ENCODE data around the gene NVL.
A peak's percentile ranks its signal among the peaks of the same experiment; 100 is the strongest.

Gene NVL

GRCh38 chr1:224273641-224274040 is 56.3 kb downstream of the NVL start:
- Mint-ChIP-seq H3K4me1 (no peaks in the 10 kb centered on the region), H3K4me3 (no peak overlapping the region), H3K36me3 (peaks cover 75% of the 10 kb centered on the region), H3K9me3 (no peaks in the 10 kb centered on the region), H3K27ac (no peak overlapping the region)
- peak in 1 of 2 donors; percentile 18 for DNase-seq (ENCODE audit: low spot score in 2 of 2)
- no peak for ATAC-seq

- DNase-seq (ENCODE audit: low spot score in 2 of 2) (peak in 1 of 2 donors; percentile 6), ATAC-seq (no peak)
- Mint-ChIP-seq H3K9me3 (no peaks in the 10 kb centered on the region), H3K4me3 (no peak overlapping the region), H3K36me3 (peaks cover 89% of the 10 kb centered on the region), H3K4me1 (peaks cover 8% of the 10 kb centered on the region), H3K27ac (no peak overlapping the region)
Measured at GRCh38 chr1:224271106-224271505, 58.9 kb downstream of the NVL start.

DNA sequence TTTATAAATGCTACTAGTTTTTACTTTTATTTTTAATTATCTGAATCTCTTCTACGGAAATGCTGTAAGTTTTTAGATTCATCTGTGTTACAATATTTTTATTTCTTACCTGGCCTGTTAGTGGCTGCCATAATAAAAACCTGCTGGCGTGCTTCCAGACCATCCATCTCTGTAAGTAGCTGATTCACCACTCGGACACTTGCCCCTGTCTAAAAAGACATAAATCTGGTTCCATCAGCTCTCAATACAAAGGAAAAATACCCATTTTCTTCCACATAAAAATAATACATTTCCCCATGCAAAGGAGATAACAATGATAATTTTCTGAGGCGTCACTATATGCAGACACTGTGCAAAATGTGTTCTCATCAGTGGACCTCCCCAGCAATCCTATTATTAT is 62.0 kb downstream of the NVL start:
- Mint-ChIP-seq H3K36me3 (peaks cover 85% of the 10 kb centered on the region), H3K27ac (no peak overlapping the region), H3K9me3 (no peaks in the 10 kb centered on the region), H3K4me1 (peaks cover 11% of the 10 kb centered on the region), H3K4me3 (no peak overlapping the region)
- DNase-seq (ENCODE audit: low spot score in 2 of 2) (peak in 1 of 2 donors; percentile 20), ATAC-seq (no peak)

- Mint-ChIP-seq H3K4me1 (peaks cover 18% of the 10 kb centered on the region), H3K36me3 (peaks cover 85% of the 10 kb centered on the region), H3K9me3 (no peaks in the 10 kb centered on the region), H3K4me3 (no peak overlapping the region), H3K27ac (peak overlapping the region; percentile 46)
- DNase-seq (ENCODE audit: low spot score in 2 of 2) (peak in 1 of 2 donors; percentile 49), ATAC-seq (peak; percentile 32)
Measured at GRCh38 chr1:224266915-224267856, 62.8 kb downstream of the NVL start.

DNA sequence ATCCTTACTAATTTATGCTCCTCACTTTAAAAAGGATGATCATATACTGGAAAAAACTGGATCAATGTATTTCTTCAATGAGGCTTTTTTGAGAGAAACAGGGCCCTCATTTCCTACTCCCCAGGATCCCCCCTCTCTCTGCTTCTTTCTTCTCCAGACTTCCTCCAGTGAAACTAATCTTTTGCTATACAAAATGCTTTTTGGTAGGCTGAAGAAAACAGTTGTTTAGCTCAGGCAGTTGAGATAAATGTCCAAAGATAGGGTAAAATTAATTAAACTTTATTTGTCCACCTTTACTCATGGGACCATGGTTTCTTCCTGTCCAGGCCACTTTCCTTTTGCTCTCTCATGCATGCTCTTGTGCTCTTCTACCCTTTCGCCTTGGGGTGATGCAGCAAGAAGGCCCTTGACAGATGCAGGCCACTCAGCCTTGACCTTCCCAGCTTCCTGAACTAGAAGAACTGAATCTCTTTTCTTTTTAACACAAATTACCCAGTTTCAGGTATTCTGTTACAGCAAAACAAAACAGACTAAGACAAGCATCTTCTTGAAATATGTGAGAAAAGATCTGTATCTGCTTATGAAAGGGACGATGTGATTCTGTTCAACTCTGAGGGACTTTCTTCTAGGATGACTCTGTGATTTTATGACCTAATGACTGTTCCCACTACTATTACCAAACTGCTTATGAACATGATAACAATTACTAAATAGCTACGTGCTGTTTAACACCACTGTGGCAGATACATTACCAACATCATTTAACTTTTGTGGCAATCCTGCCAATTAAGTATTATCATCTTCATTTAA is 63.7 kb downstream of the NVL start:
- DNase-seq (ENCODE audit: low spot score in 2 of 2), result peak in 1 of 2 donors; percentile 18
- H3K4me1 Mint-ChIP-seq, result peaks cover 20% of the 10 kb centered on the region
- peak overlapping the region; percentile 46 for H3K27ac Mint-ChIP-seq
- H3K9me3 Mint-ChIP-seq, result no peaks in the 10 kb centered on the region
- no peak overlapping the region for H3K4me3 Mint-ChIP-seq
- peak; percentile 66 for ATAC-seq
- peaks cover 81% of the 10 kb centered on the region for H3K36me3 Mint-ChIP-seq

DNA sequence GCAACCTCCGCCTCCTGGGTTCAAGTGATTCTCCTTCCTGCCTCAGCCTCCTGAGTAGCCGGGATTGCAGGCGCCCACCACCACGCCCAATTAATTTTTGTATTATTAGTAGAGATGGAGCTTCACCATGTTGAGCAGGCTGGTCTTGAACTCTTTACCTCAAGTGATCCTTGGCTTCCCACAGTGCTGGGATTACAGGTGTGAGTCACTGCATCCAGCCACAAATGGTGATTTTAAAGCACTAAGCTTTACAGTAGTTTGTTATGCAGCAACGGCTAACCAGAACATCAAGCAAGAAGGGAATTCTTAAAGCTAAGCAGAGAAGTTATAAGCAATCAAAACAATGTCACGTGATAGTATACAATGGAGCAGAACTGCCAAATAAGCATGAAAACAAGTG is 65.7 kb downstream of the NVL start:
- peaks cover 20% of the 10 kb centered on the region for H3K4me1 Mint-ChIP-seq
- H3K9me3 Mint-ChIP-seq, result no peaks in the 10 kb centered on the region
- H3K36me3 Mint-ChIP-seq, result peaks cover 67% of the 10 kb centered on the region
- ATAC-seq (no peak), DNase-seq (ENCODE audit: low spot score in 2 of 2) (peak in 1 of 2 donors; percentile 34)
- no peak overlapping the region for H3K4me3 Mint-ChIP-seq
- no peak overlapping the region for H3K27ac Mint-ChIP-seq

DNA sequence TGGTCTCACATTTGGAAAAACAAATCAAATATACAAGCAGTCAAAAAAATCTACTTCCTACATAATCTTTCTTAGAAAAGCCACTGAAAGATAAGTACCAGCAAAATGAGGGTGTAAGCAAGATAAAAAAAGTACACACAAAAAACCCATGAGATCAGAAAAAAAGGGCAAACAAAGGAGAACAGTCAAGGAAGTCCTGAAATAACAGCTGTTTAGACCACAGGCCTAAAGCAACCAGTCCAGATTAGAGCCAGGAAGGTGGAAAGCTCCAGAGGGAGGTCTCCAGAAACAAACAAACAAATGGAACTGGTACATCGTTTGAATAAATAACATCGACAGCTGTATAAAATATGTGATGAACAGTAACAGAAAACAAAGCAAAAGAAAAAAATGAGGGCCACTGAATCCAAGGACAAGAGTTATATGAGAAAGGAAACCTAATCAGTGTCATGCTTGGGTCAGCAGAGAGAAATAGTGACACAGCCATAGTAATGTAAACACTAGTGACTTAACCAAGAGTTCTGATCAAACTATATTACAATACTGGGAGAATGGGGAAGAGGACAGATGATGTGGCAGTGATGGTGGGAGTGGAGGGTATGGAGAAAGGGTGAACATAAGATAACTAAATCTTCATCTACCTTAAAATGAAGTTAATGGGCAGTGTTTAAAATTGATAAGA is 67.5 kb downstream of the NVL start:
- no peaks in the 10 kb centered on the region for H3K9me3 Mint-ChIP-seq
- H3K27ac Mint-ChIP-seq, result peak overlapping the region; percentile 33
- H3K36me3 Mint-ChIP-seq, result peaks cover 59% of the 10 kb centered on the region
- peaks cover 20% of the 10 kb centered on the region for H3K4me1 Mint-ChIP-seq
- no peak overlapping the region for H3K4me3 Mint-ChIP-seq
- ATAC-seq, result no peak
- DNase-seq (ENCODE audit: low spot score in 2 of 2), result no peak

- H3K9me3 Mint-ChIP-seq, result no peaks in the 10 kb centered on the region
- H3K4me3 Mint-ChIP-seq, result no peak overlapping the region
- H3K27ac Mint-ChIP-seq, result no peak overlapping the region
Measured at GRCh38 chr1:224259986-224260385, 70.0 kb downstream of the NVL start.

GRCh38 chr1:224258351-224258750 is 71.6 kb downstream of the NVL start:
- no peak overlapping the region for H3K27ac Mint-ChIP-seq
- no peaks in the 10 kb centered on the region for H3K9me3 Mint-ChIP-seq
- DNase-seq (ENCODE audit: low spot score in 2 of 2) (no peak), ATAC-seq (no peak)
- H3K4me3 Mint-ChIP-seq, result no peak overlapping the region
- peaks cover 11% of the 10 kb centered on the region for H3K4me1 Mint-ChIP-seq
- H3K36me3 Mint-ChIP-seq, result peaks cover 36% of the 10 kb centered on the region

More at GRCh38 chr1:224259986-224260385, 70.0 kb downstream of the NVL start:
- DNase-seq (ENCODE audit: low spot score in 2 of 2), result no peak
- Mint-ChIP-seq H3K36me3 (peaks cover 51% of the 10 kb centered on the region), H3K4me1 (peaks cover 11% of the 10 kb centered on the region)
- no peak for ATAC-seq

DNA sequence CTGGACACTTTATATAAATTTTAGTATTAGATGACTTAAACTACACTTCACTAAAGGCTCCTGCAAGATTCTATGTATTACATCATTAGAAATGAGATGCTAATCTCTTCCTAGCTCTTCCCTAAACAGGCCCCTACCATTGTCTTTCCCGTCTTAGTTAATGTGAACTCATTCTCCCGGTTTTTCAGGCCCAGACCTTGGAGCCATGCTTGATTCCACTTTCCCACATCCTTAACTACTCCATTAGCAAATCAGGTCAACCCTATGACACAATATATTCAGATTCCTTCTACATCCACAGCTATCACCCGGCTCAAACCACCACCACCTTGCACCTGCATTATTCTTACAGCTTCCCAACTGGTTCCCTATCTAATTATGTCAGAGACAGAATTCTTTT is 73.3 kb downstream of the NVL start:
- no peak for DNase-seq (ENCODE audit: low spot score in 2 of 2)
- H3K36me3 Mint-ChIP-seq, result peaks cover 28% of the 10 kb centered on the region
- no peak overlapping the region for H3K4me3 Mint-ChIP-seq
- no peak overlapping the region for H3K27ac Mint-ChIP-seq
- ATAC-seq, result no peak
- no peaks in the 10 kb centered on the region for H3K4me1 Mint-ChIP-seq
- H3K9me3 Mint-ChIP-seq, result no peaks in the 10 kb centered on the region

GRCh38 chr1:224253721-224254120 is 76.3 kb downstream of the NVL start:
- ATAC-seq (no peak), DNase-seq (ENCODE audit: low spot score in 2 of 2) (no peak)
- Mint-ChIP-seq H3K36me3 (peaks cover 26% of the 10 kb centered on the region), H3K4me3 (no peak overlapping the region), H3K4me1 (no peaks in the 10 kb centered on the region), H3K9me3 (no peaks in the 10 kb centered on the region), H3K27ac (no peak overlapping the region)

- Mint-ChIP-seq H3K36me3 (peaks cover 26% of the 10 kb centered on the region), H3K9me3 (no peaks in the 10 kb centered on the region), H3K4me1 (no peaks in the 10 kb centered on the region), H3K27ac (peak overlapping the region; percentile 75), H3K4me3 (no peak overlapping the region)
- DNase-seq (ENCODE audit: low spot score in 2 of 2) (no peak), ATAC-seq (no peak)
Measured at GRCh38 chr1:224252479-224252878, 77.5 kb downstream of the NVL start.

GRCh38 chr1:224251741-224252146 is 78.2 kb downstream of the NVL start:
- no peaks in the 10 kb centered on the region for H3K4me1 Mint-ChIP-seq
- H3K36me3 Mint-ChIP-seq, result peaks cover 26% of the 10 kb centered on the region
- H3K27ac Mint-ChIP-seq, result peak overlapping the region; percentile 75
- no peak for ATAC-seq
- no peak for DNase-seq (ENCODE audit: low spot score in 2 of 2)
- H3K4me3 Mint-ChIP-seq, result no peak overlapping the region
- H3K9me3 Mint-ChIP-seq, result no peaks in the 10 kb centered on the region

DNA sequence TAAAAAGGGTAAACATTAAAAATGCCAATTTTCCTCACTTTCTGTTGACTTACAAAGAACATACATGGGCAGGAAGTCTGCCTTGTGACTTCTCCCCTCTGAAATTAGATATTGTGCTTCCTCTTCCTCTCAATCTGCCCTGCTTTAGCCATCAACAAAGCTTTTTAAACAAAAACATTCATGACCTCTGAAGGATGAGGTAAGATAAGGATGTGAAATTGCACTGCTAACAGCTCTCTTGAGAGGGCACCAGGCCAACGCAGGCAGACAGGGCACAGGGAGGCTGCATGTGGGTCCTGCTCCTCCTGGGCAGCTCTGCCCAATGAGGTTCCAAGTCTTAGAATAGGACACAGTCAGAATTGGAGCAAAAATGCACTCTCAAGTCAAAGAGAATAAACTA is 84.8 kb downstream of the NVL start:
- ATAC-seq (peak; percentile 39), DNase-seq (ENCODE audit: low spot score in 2 of 2) (no peak)
- H3K4me1 Mint-ChIP-seq, result peaks cover 6% of the 10 kb centered on the region
- H3K9me3 Mint-ChIP-seq, result no peaks in the 10 kb centered on the region
- H3K4me3 Mint-ChIP-seq, result no peak overlapping the region
- H3K36me3 Mint-ChIP-seq, result peaks cover 56% of the 10 kb centered on the region
- H3K27ac Mint-ChIP-seq, result peak overlapping the region; percentile 89

DNA sequence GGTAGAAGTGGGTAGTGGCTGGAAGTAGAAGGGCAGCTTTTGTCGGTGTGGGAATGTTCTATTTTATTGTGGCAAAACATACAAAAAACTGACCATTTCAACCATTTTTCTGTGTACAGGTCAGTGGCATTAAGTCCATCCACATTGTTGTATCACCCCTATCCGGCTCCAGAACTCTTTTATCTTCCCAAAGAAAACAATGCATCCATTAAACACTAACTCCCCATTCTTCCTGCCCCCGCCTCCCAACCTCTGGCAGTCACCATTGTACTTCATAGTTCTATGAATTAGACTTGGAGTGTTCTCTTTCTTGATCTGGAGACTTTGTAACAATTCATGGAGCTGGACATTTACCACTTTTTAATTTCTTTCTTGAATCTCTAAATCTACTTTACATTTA is 91.2 kb downstream of the NVL start:
- no peak overlapping the region for H3K4me3 Mint-ChIP-seq
- ATAC-seq (no peak), DNase-seq (ENCODE audit: low spot score in 2 of 2) (no peak)
- H3K27ac Mint-ChIP-seq, result peak overlapping the region; percentile 17
- no peaks in the 10 kb centered on the region for H3K4me1 Mint-ChIP-seq
- H3K9me3 Mint-ChIP-seq, result no peaks in the 10 kb centered on the region
- H3K36me3 Mint-ChIP-seq, result peaks cover 72% of the 10 kb centered on the region
